GM18867 (cell line): ENCODE results near the gene HIPK1.

Experiments
- ATAC-seq: cut with Tn5 transposase; IDR thresholded peaks from one replicate; pipeline ENCODE4 v1.9.1; 2021; ENCODE audit warnings: mild to moderate bottlenecking, moderate library complexity; ENCODE audit not compliant: unreplicated experiment

HIPK1 gene

DNA sequence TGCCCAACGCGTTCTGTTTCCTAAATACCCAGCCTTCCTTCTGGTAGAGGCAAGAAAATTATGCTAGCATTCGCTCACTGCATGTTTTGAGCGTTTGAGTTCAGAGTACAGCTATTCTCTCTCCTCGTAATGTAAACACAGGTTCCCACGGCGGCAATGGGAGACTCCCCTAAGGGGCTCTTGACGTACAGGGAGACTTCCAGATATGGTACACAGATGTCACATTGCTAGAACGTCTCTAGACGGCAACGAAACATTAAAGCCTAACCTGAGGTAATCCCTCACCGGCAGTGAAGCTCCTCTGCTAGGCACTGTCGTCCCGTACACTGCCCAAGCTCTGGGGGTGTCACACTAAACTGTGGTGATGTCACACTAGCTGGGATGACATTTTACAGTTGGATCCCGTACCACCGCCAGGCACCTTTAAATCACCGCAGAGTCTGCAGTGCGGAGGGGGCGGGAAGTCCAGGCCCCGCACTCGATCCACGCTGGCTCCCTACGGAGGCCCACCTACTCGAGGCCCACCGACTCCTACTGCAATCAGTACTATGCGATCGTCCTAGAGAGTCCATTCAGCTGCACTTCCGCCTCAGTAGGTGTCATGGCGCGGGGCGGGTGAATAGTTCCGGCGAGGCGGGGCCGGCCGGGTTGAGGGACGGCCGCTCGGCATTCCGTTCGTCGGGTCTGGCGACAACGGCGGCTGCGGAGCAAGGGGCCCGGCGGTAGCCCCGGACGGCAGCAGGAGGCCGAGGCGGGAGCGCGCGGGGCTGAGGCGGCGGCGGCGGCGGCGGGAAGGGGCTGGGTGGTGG, at the start of gene HIPK1:
Gene HIPK1 (plus strand): TSS at position 384 of the 809 bp plus-strand sequence.
- peak; percentile 65 for ATAC-seq

DNA sequence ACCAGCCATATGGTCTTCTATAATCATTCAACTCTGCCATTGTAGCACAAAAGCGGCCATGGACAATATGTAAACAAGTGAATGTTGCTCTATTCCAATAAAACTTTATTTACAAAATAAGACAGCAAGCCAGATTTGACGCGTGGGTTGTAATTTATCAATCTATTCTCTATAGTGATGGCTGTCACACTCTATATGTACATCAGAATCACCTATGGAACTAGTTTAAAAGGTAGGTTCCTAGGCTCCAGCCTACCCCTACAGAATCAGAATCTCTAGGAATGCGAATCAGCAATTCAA, 49.4 kb upstream of the HIPK1 start:
- no peak for ATAC-seq

DNA sequence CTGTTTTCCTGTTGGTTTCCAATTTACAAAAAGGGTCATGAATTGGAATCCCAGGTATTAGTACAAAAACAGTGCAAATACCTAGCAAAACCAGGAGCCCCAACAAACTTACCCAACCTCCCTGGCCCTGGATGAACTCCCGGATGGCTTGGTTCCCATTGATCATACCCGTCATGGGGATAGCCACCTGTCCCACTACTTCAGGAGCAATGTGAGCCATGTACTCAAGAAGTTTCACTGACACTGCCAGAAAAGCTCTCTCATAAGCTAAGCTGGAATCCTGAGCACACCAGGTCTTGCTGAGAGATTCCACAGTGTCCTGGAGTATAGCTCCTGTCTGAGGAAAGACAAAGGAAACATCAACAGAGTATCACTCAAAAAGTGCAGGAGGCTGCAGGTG, 47.5 kb upstream of the HIPK1 start:
- no peak for ATAC-seq

DNA sequence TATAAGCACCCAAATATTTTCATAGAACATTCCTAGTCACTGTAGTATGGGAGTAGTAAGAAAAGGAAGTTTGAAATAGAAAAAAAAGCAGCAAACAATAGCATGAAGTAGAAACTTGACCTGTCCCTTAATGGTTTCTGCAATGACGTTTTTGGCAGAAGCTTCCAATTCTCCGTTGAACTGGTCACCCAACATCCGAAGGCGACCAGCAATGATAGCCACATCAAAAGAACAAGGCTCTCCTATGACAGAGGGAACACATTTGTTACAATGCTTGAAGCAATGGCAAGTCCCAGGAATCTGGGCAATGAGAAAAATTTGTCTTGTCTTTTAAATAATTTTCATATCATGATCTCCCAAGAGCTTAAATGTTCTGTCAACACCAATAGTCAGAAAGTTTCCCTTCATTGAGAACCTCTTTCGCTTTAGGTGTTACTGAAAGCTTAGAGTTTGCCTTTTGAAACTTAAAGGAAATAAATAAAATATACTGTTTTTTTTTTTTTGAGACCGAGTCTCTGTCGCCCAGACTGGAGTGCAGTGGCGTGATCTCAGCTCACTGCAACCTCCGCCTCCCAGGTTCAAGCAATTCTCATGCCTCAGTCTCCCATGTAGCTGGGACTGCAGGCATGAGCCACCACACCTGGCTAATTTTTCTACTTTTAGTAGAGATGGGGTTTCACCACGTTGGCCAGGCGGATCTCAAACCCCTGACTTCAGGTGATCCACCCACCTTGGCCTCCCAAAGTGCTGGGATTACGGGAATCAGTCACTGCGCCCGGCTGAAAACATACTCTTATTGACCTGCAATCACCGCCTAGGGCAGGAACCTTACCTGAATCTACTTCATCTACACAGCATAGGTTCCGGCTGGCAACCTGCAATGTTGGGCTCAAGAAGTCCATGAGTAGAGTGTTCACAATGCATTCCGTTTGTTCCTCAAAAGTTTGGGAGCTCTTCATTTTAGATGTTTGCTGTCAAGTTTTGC, 42.4 kb upstream of the HIPK1 start:
- ATAC-seq: no peak

DNA sequence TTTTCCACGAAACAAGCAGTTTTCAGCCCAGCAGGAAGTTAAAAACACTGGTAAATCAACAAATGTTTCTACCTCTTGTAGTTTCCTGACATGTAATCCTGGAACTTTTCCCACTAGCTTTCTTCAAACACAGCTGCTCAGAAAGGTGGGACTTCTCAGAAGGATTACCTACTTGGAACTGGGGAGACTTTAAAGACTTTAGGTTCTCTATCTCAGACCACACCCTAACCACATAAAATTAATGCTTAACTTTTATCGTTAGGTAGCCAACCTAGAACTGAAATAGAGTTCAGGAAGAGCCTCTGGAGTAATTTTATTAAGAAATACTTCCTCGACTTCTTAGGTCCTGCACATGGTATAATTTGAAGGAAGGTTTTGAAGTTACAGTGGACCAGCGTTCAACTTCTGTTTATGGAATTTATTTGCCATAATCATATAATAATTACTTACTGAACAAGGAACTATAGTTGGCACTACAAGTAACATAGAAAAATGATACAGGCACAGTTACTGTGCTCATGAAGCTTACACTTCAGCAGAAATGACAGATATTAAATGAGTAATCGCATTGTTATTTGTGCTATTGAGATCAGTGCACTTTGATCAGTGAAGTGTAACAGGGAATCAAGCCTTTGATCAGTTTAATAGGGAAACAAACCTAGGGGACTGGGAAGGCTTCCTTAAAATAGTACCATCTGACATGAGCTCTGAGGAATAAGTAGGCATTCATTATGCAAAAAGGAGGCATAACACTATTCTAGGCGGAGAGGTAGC, 41.5 kb upstream of the HIPK1 start, which contains the start of gene BCL2L15:
Gene BCL2L15 (minus strand): TSS at position 180 of the 774 bp plus-strand sequence. CDS start 206 bp downstream, outside the sequence.
- no peak for ATAC-seq

DNA sequence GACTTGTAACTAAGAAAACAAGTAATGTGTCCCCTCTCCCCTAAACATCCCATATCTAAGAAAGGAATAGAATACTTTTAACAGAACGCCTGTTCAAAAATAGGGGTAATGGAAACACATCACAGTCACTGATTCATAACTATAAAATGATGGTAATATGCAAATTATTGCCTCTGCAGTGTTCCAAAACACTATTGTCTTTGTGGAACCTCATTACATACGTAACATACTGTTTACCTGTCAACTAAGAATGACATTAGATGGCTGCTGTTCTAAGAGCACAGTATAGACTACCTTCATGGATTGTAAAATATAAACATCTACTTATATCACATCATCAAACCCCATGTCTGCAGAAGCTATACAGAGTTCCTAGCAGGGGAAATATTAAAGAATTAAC, 38.3 kb upstream of the HIPK1 start:
- ATAC-seq: no peak

DNA sequence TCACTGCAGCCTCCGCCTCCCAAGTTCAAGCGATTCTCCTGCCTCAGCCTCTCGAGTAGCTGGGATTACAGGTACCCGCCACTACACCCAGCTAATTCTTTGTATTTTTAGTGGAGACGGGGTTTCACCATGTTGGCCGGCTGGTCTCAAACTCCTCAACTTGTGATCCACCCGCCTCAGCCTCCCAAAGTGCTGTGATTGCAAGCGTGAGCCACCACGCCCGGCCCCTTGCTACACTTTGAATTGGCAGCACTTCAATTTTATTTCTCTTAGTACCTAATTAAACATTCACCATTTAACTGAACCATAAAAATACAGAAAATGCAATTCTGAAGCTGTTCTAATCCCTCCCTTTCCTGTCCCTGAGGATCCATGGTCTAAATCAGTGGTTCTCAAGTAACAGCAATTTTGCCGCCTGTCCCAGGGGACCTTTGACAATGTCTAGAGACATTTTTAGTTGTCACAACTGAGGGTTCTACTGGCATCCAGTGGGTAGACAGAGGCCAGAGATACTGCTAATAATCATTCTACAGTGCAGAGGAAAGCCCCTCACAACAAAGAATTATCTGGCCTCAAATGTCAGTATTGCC, 37.4 kb upstream of the HIPK1 start:
- no peak for ATAC-seq

DNA sequence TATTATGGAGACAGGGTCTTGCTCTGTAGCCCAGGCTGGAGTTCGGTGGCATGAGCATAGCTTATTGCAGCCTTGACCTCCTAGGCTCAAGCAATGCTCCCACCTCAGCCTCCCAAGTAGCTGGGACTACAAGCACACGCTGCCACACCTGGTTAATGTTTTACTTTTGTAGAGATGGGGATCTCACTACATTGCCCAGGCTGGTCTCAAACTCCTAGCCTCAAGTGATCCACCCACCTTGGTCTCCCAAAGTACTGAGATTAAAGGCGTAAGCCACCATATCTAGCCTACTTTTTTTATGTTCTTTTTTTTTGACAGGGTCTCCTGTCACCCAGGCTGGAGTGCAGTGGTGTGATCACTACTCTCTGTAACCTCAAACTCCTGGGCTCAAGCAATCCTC, 35.9 kb upstream of the HIPK1 start:
- ATAC-seq: no peak

DNA sequence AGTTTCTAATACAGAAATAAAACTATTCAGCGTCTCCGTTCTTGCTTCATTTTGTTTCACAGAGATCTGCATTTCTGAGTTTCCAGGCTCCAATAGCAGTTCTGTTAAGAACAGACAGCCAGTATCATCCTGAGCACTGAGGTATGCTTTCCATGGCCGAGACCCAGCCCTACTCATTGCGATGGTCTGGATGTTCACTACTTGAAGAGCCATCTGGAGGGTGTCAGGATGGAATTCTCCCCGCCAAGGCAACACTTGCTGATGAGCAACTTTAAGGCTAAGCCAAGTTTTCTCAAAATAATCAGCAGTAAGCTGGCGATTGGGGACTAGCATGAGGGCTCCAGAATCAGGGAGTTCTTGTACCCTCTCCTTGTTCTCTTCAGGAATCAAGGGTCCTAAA, 34.0 kb upstream of the HIPK1 start:
- ATAC-seq: no peak

DNA sequence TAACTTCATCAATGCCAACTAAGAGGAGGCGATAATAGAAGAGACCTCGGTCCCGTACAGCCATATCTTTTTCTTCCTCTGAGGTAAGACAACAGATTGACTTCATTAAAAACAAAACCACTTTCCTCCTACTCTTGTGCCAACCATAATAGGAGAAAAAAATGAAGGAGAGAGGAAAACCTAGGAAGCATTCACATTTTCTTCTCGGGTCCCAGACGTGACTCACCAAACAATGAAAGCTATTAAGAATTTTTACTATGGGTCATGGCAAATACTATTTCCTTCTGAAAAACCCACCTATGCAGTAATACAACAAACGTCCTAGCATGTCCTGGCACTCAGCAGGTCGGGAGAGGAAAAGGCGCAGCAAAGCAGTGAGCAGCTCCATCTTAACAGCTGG, 33.2 kb upstream of the HIPK1 start:
- no peak for ATAC-seq

DNA sequence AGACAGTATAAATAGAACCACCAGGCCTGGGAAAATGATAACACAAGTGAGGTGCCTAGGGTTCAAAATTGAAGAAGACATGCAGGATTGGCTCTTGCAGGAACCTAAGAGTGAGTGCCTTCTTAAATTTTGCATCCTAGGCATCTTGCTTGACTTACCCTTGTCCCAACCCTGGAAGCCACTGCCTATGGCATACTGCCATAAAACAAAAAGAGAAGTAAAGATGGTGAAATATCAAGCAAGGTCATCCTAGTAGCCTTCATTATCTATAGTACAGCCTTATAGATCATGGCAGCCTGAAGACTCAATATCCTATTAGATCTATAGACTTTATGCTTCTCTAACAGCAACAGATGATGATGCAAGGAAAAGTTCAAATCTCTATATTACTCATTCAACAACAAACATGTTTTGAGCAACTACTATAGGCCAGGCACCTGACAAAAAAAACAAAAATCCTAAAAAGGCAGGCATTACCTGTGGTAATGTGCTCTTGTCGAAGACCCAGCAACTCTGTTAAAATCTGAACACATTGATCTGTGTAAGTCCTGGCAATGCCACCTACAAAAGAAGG, 30.8 kb upstream of the HIPK1 start:
- ATAC-seq: no peak

DNA sequence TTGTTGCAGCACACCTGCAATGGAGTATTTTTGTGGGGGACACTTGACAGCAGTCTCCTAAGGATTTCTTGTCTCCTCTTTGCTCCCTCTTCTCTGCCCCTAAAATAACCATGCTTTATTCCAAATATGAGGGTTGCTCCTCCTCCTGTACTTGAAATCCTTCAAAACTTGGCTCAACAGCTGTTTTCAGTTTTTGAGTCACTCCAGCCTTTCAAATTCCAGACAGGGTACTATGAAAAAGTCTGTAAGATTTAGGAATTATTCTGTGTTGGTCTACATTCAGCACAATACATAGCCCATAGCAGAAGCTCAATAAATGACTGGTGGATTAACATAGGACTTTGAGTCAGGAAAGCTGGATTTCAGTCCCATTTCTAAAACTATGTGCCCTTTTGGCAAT, 30.0 kb upstream of the HIPK1 start:
- ATAC-seq: no peak

DNA sequence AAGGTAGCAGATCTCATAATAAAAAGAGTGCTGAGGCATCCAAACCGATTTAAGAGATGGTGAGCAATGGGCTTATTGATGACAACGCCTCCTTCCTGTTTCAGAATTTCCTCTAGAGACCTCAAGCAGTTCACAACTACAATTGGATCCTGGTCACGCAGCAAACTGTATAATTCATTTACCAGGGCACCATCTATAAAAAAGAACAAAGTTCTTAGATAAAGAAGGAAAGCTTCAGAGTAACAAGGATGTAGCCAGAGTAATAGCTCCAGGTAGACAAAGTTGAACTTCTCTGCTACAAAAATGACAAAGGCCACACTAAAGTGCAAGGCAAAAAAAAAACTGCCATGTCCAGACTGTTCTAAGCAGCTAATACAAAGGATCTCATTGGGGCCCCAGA, 27.9 kb upstream of the HIPK1 start:
- ATAC-seq: no peak

DNA sequence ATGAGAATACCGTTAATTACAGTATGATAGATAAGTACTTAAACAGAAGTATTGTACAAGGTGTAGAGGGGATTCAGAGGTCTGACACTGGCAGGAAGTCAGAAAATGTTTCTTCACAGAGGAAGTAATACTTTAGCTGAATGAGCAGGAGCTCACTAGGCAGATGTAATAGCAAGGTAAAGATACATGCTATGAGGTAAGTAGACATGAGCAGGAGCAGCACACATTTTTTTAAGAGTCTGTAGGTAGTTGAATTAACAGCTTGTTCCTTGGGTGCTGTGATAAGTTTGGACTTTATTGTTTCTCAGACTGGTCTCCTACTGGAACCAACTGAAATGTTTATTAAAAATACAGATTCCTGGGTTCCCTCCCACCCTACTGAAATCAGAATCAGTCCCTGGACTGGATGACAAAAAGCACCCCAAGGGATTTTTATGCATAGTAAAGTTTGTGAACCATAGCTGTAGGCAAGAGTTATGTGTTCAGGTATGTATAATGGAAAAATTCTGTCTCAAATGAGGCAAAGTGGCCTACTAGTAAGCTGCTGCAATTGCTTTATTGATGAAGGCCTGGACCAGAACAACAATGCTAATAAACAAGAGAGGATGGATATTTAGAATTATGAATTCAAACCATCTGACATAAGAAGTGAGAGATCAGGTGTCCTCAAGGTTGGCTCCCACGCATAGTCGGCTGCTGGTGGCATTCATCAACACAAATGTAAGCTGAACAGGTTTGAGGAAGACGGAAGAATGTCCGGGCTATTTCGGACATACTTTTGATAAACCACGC, 25.4 kb upstream of the HIPK1 start:
- no peak for ATAC-seq

DNA sequence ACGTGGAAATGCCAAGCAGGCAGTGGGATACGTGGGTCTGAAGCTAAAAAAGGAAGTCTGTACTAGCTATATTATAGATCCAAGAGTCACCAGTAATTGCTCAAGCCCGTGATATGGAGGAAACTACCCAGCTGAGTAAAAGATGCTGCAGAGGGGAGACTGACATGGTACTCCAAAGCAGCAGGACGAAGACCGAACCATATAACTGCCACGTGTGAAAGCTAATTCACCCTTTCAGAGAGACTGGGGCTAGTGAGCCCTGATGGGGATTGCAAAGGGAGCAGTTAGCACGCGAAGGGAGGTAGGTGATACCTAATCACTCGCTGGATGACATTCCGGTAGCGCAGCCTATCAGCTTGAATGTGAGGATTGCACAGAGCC, 24.8 kb upstream of the HIPK1 start:
- peak; percentile 33 for ATAC-seq

DNA sequence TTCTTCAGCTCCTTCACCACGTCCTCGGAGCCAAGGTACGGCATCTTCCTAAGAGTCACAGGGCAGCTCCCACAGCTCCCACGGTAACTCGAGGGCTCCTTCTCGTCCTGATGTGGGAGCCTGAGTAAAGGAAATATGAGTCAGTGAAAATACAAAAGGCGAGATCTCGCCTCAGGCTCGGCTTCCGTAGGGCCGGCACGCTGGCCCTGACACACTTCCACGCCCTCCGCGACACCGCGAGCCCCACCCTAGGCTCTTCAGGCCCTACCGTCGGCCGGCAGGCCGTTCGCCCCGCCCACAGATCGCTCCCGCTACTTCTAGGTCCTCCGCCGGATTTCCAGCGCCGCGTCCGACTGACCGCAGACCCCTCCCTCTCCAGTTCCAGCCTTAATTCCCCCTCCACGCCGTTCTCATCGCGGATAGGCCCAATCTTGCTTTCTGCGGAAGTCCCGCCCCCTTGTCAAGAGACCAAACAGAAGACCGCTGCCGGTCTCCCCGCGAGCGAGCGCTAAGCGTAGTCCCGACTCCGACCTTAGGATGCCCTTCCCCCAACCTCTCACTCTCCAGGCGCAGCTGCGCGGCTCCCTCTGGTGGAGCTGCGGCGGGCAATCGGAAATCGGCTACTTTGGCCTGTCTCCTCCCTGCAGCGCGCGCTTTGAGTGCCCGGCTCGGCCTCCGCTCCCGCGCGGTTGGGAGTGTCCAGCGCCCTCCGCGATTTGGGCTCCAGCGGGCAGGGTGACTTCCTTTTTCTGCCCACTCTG, 24.3 kb upstream of the HIPK1 start, which contains the start of the genes AP4B1 and DCLRE1B:
Gene AP4B1 (minus strand): TSS at position 126 of the 761 bp plus-strand sequence. CDS start 82 bp downstream, at position 44.
Gene DCLRE1B (plus strand): TSS at position 653 of the 761 bp plus-strand sequence. CDS start 261 bp downstream, outside the sequence.
- ATAC-seq: peak; percentile 90

DNA sequence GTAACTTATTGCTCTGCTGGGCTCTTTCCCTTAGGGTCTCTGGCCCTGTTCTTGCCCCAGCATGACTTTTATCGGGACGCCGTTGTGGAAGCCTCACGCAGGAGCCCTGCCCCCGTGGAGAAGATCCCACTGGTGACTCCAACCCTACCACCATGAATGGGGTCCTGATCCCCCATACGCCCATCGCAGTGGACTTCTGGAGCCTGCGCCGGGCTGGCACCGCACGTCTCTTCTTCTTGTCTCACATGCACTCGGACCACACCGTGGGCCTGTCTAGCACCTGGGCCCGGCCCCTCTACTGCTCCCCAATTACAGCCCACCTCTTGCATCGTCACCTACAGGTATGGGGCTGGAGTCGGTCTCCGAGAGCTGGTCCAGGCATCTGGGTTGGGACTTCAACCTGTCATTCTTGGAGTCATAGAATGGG, 23.7 kb upstream of the HIPK1 start:
- ATAC-seq: peak; percentile 11

DNA sequence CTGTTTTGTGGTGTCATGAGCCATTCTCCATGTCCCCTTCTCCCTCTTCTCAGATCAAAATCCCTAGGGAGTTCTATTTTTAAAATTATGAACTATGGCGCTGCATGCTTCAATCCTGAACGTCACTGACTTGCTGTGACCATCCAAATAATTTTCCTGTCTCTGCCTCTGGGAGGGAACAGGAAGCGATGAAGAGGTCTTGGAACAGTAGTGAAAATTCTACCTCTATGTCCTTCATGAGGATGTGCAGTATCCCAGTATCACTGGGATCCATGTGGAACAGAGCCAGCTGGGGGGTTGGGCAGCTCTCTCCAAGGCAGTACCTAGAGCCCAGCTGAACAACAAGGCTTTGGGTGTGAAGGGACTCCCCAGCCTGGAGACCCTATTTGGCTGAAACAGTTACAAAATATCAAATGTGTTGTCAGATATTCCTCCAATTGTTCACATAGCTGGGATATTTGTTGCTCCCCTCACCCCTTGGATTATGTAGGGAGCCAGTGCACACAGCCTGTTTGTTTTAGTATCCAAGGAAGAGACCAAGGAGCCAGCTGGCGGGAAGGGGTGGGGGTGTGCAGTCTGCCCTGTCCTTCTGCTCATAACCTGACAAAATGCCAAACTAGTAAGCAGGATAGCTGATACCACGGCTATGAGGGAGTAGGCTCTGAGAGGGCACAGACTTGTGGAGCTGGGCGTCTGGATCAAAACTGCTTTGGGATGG, 16.4 kb upstream of the HIPK1 start:
- ATAC-seq: no peak
